Left ventricle myocardium inferior (tissue), 1 donor: ENCODE data around the gene RALY. TPM values are rescaled to one million over a fixed set of nuclear protein-coding genes. Genes with fewer than 3 reads are reported as not detected.

Experiments used
- DNase-seq: peaks from one replicate; pipeline ENCODE4 v3.0.0-alpha.2; 2020
- H3K27ac ChIP-seq: fragments of 200-600 bp; replicated peaks from 2 replicates; pipeline ENCODE4 v1.8.0; 2021
- H3K27me3 ChIP-seq: fragments of 200-600 bp; 2 replicates; pipeline ENCODE4 v1.8.0; 2021; ENCODE audit warnings: low read depth
- H3K36me3 ChIP-seq: fragments of 200-600 bp; 2 replicates; pipeline ENCODE4 v1.8.0; 2021
- H3K4me1 ChIP-seq: fragments of 200-600 bp; 2 replicates; pipeline ENCODE4 v1.8.0; 2021
- H3K4me3 ChIP-seq: fragments of 200-600 bp; 2 replicates; pipeline ENCODE4 v1.8.0; 2021; ENCODE audit warnings: mild to moderate bottlenecking, moderate library complexity
- H3K9me3 ChIP-seq: fragments of 200-600 bp; replicated peaks from 2 replicates; pipeline ENCODE4 v1.8.0; 2021
- intact Hi-C: fragments of 100-400 bp; cut with micrococcal nuclease; formaldehyde crosslinking; loops from one replicate; pipeline ENCODE4 v1.11.0; 2022
- total RNA-seq: library from RNA; stranded (reverse); fragmentation: NEBNext Ultra II Directional; extraction: Animal tissue kit (Norgen Biotek cat#: 25700); gene quantifications from one replicate; pipeline ENCODE4 v1.2.1, GENCODE V29; 2021
- TF ChIP-seq, protein P1 (sequence below): fragments of 200-600 bp; IDR thresholded peaks from 2 replicates; pipeline ENCODE4 v1.8.0; 2021; ENCODE audit warnings: antibody characterized with exemption, mild to moderate bottlenecking, borderline replicate concordance
- donor health status: DM: no; HTN: yes; CAD: no; lungs with severe emphysema.

The RALY gene
- total RNA-seq, 1 donor from 2014 or later: 107 TPM

DNA sequence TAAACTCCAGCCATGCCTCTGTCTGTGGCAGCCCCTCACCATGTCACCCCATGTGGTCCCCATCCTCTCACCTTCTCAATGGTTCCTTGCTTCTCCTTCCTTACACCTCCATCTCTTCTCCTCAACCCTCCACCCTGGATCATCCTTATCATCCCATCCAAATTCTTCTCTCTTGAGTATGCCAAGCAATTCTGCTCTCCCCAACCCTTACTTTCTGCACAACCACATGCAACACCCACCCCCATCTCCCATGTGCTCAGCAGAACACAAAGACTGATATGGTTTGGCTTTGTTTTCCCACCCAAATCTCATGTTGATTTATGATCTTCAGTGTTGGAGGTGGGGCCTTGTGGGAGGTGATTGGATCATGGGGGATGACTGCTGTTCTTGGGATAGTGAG lies 42.5 kb upstream of the RALY start:
- peaks cover 33% of the 10 kb centered on the region for H3K9me3 ChIP-seq
- intact Hi-C loops: no loop called here
- no peaks in the 10 kb centered on the region for H3K27me3 ChIP-seq
- H3K4me1 ChIP-seq: no peaks in the 10 kb centered on the region
- H3K4me3 ChIP-seq: no peak overlapping the region
- TF ChIP-seq, protein P1, sequence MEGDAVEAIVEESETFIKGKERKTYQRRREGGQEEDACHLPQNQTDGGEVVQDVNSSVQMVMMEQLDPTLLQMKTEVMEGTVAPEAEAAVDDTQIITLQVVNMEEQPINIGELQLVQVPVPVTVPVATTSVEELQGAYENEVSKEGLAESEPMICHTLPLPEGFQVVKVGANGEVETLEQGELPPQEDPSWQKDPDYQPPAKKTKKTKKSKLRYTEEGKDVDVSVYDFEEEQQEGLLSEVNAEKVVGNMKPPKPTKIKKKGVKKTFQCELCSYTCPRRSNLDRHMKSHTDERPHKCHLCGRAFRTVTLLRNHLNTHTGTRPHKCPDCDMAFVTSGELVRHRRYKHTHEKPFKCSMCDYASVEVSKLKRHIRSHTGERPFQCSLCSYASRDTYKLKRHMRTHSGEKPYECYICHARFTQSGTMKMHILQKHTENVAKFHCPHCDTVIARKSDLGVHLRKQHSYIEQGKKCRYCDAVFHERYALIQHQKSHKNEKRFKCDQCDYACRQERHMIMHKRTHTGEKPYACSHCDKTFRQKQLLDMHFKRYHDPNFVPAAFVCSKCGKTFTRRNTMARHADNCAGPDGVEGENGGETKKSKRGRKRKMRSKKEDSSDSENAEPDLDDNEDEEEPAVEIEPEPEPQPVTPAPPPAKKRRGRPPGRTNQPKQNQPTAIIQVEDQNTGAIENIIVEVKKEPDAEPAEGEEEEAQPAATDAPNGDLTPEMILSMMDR: no peak
- H3K36me3 ChIP-seq: no peaks in the 10 kb centered on the region
- no peak for DNase-seq
- H3K27ac ChIP-seq: no peak overlapping the region

DNA sequence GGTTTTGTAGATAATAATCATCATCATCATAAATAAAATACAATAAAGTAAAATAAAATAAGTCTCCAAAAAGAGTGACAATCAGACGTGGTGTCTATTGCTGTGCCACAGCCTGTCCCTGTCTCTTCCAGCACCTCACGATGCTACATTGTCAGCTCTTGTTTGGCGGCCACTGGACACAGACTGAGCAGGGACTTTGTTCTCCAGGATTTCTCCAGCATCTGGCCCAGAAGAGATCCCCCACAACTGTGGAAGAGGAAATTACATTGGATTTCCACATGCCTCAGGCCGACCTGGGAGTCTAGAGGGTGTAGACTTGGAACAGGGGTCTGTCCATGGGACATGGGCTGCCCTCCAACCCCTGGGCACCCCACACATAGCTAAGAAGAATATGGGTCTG lies 39.2 kb upstream of the RALY start:
- Histone ChIP-seq H3K36me3 (no peaks in the 10 kb centered on the region), H3K4me3 (no peak overlapping the region), H3K9me3 (peaks cover 12% of the 10 kb centered on the region), H3K27me3 (no peaks in the 10 kb centered on the region), H3K27ac (no peak overlapping the region), H3K4me1 (no peaks in the 10 kb centered on the region)
- intact Hi-C loops: no loop called here
- no peak for DNase-seq
- TF ChIP-seq, protein P1: no peak

DNA sequence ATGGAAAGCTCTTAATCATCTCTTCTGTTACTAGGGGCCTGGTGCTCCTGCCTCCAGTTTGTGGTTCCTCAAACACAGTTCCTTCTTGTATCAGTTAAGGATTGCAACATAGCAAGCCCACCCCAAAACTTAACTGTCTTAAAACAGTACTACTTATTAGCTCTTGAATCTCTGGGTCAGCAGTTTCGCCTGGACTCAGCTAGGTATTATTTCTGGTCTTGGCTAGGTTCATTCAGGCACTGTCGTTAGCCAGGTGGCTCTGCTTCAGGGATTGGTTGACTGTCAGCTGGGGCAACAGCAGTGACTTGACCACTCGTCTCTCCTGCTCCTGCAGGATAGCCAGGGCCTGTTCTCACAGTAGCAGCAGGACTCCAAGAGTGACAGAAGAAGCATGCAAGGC lies 30.0 kb upstream of the RALY start:
- Histone ChIP-seq H3K27me3 (no peaks in the 10 kb centered on the region), H3K9me3 (no peaks in the 10 kb centered on the region), H3K27ac (no peak overlapping the region), H3K4me1 (peaks cover 8% of the 10 kb centered on the region), H3K36me3 (no peaks in the 10 kb centered on the region), H3K4me3 (no peak overlapping the region)
- TF ChIP-seq, protein P1: no peak
- intact Hi-C loops: no loop called here
- DNase-seq: no peak

DNA sequence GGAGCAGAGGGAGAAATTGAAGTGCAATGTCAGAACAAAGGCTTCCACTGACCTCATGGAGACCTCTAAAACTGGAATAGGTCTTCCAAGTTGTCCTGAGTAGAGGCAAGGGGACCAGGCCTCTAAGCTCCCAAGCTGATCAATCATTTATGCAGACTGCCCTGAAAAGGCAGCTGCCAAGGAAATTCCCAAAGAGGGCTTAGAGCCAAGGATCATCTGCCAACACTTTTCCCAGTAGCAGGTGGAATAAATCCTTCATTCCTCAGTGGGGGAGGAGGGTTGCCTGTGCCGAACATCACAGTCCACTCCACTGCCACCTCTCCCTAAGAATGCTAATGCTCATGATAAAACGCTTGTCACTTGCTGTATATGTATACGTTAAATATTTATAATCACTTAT lies 29.3 kb upstream of the RALY start:
- intact Hi-C loops: no loop called here
- peaks cover 8% of the 10 kb centered on the region for H3K4me1 ChIP-seq
- H3K27ac ChIP-seq: no peak overlapping the region
- no peak for DNase-seq
- H3K4me3 ChIP-seq: no peak overlapping the region
- no peaks in the 10 kb centered on the region for H3K9me3 ChIP-seq
- TF ChIP-seq, protein P1: no peak
- H3K36me3 ChIP-seq: no peaks in the 10 kb centered on the region
- H3K27me3 ChIP-seq: no peaks in the 10 kb centered on the region

DNA sequence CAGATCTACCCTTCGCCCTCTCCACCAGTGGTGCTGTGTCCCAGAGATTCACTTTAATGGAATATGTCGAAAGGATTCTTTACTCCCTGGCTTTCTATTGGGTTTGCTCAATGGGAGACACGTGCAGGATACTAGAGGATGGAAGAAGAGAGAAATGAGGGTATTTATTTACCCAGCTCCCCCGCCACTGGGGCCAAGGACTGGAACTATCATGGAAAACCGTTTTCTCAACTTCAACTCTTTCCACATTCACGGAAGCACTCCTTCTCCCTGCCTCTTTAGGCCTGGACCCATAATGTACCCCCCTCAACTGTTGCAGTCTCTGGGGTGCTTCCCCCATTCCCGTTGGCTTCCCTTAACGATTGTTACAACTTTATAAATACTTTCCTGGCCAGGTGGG lies 26.6 kb upstream of the RALY start:
- intact Hi-C loops: no loop called here
- no peaks in the 10 kb centered on the region for H3K9me3 ChIP-seq
- no peak for DNase-seq
- peaks cover 8% of the 10 kb centered on the region for H3K4me1 ChIP-seq
- H3K27me3 ChIP-seq: no peaks in the 10 kb centered on the region
- no peaks in the 10 kb centered on the region for H3K36me3 ChIP-seq
- no peak overlapping the region for H3K4me3 ChIP-seq
- TF ChIP-seq, protein P1: no peak
- H3K27ac ChIP-seq: no peak overlapping the region

DNA sequence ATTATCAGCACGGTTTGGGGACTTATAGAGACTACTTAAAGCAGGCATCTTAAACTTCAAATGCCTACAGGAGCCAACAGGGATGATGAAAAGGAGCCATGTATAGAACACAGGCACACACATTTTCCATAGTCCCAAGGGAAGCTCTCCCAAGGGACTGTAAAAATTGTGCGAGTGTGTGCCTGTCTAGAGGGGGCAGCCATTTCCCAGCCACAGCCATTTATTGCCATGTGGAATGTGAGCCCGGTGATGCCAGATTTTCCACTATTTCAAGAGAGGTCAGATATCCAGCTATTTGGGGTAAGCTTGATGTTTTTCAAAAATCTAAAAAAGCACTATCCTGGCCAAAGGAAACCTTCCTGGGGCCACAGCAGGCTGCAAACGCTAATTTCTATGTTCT lies 24.1 kb upstream of the RALY start:
- Histone ChIP-seq H3K4me1 (peaks cover under 1% of the 10 kb centered on the region), H3K4me3 (no peak overlapping the region), H3K36me3 (no peaks in the 10 kb centered on the region), H3K9me3 (no peaks in the 10 kb centered on the region), H3K27me3 (no peaks in the 10 kb centered on the region), H3K27ac (no peak overlapping the region)
- intact Hi-C loops: no loop called here
- no peak for DNase-seq
- TF ChIP-seq, protein P1: no peak
